ENCODE results near the gene SPATA31C2. TPM values are rescaled to one million over a fixed set of nuclear protein-coding genes. Genes with fewer than 3 reads are reported as not detected.
A peak's percentile ranks its signal among the peaks of the same experiment; 100 is the strongest.

The SPATA31C2 gene
- total RNA-seq, 4 donors from 2014 or later: not detected

- TF ChIP-seq EP300 (IDR thresholded peaks at IDR 0.05; ENCODE audit: low read depth) (no peak), CTCF (IDR thresholded peaks at IDR 0.05) (peak; percentile 49 to 75 (median 66))
- peak; percentile 57 for DNase-seq
- no peaks in the 10 kb centered on the region for H3K4me1 ChIP-seq
- no peaks in the 10 kb centered on the region for H3K9me3 ChIP-seq
- in situ Hi-C loops (cut with MboI; ENCODE audit: low pct_ligation_motif_present in 1 of 4, low pct_unique_long_range_greater_than_20kb in 1 of 4, low sequenced_read_pairs in 3 of 4) (loop anchor here in 1 of 4 donors (10.0 kb wide), 1 partner anchor 468 kb away; no protein-coding TSS in a partner anchor), intact Hi-C loops (cut with DNase I; ENCODE audit: low total_unique reads) (loop anchor here (10.0 kb wide), 1 partner anchor 468 kb away; no protein-coding TSS in a partner anchor)
- peaks cover 0 to 2% (median 0%) of the 10 kb centered on the region in 4 donors for H3K36me3 ChIP-seq
- WGBS, 2 donors (ENCODE audit: low coverage in 1 of 2): 5 to 14% methylated on average over 3 to 4 of the region's 4 CpGs
- no peak overlapping the region for H3K4me3 ChIP-seq
- peaks cover 12% of the 10 kb centered on the region for H3K27me3 ChIP-seq
- no peak overlapping the region for H3K27ac ChIP-seq
Observed at GRCh38 chr9:88106492-88106891, 31.8 kb downstream of the SPATA31C2 start.

DNA sequence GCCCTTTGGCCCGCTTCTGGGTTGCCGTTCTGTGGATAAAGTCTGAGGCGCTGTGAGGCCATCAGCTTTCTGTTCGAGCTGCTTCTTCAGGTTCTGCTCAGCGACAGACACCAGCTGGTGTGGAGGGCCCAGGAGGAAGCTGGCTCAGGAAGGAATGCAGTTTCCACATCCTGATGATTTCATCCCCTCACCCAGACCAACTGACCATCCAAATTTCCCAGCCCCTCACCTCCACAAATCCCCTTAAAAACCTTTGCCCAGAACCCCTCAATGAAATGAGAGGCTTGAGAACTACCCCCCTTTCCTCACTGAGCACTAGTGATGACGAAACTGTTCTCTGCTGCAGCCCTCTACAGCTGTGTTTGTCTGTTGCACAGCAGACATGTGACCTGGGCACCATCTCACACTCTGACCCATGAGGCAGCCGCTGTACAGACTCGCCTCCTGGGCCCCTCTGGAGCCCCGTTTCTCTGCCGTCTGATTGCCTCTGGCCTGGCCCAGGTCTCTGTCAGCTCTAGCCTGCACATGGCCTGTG is 45.4 kb downstream of the SPATA31C2 start:
- Histone ChIP-seq H3K4me1 (no peaks in the 10 kb centered on the region), H3K27me3 (no peaks in the 10 kb centered on the region), H3K9me3 (no peaks in the 10 kb centered on the region), H3K36me3 (no peaks in the 10 kb centered on the region), H3K4me3 (no peak overlapping the region), H3K27ac (peak overlapping the region; percentile 17 to 45 (median 33))
- intact Hi-C loops (cut with DNase I; ENCODE audit: low total_unique reads) (no loop called here), in situ Hi-C loops (cut with MboI; ENCODE audit: low pct_ligation_motif_present in 1 of 4, low pct_unique_long_range_greater_than_20kb in 1 of 4, low sequenced_read_pairs in 3 of 4) (loop anchor here in 1 of 4 donors (25.0 kb wide), 2 partner anchors 494 to 919 kb away; no protein-coding TSS in a partner anchor)
- TF ChIP-seq CTCF (IDR thresholded peaks at IDR 0.05) (no peak), EP300 (IDR thresholded peaks at IDR 0.05; ENCODE audit: low read depth) (no peak), POLR2AphosphoS5 (IDR thresholded peaks at IDR 0.05) (no peak), POLR2A (IDR thresholded peaks at IDR 0.05) (no peak)
- 60 to 65% methylated on average over 1 to 10 of the region's 10 CpGs for WGBS, 2 donors (ENCODE audit: low coverage in 1 of 2)
- no peak for DNase-seq

GRCh38 chr9:88090151-88090581 is 48.1 kb downstream of the SPATA31C2 start:
- TF ChIP-seq EP300 (IDR thresholded peaks at IDR 0.05; ENCODE audit: low read depth) (no peak), POLR2A (IDR thresholded peaks at IDR 0.05) (no peak), POLR2AphosphoS5 (IDR thresholded peaks at IDR 0.05) (no peak), CTCF (IDR thresholded peaks at IDR 0.05) (no peak)
- no peak for DNase-seq
- in situ Hi-C loops (cut with MboI; ENCODE audit: low pct_ligation_motif_present in 1 of 4, low pct_unique_long_range_greater_than_20kb in 1 of 4, low sequenced_read_pairs in 3 of 4) (loop anchor here in 1 of 4 donors (25.0 kb wide), 2 partner anchors 497 to 922 kb away; no protein-coding TSS in a partner anchor), intact Hi-C loops (cut with DNase I; ENCODE audit: low total_unique reads) (no loop called here)
- Histone ChIP-seq H3K9me3 (no peaks in the 10 kb centered on the region), H3K4me1 (no peaks in the 10 kb centered on the region), H3K27me3 (no peaks in the 10 kb centered on the region), H3K4me3 (no peak overlapping the region), H3K27ac (no peak overlapping the region), H3K36me3 (no peaks in the 10 kb centered on the region)
- 87 to 100% methylated on average over 2 to 4 of the region's 4 CpGs for WGBS, 2 donors (ENCODE audit: low coverage in 1 of 2)

DNA sequence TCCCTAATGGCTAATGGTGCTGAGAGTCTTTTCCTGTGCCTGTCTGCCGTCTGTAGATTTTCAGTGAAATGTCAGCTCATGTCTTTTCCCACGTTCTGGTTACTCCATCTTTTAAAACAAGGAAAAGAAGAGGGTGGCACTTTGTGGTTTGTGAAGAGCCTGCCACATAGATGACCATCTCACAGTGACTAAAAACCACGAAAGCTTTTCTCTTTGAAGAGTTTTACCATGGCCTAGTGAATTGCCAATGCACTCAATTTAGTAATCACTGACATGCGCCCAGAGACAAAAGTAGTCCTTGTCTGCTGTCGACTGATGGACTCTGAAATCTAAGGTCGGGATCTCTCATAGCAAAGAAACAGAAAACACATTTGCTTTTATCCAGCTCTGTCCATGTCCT is 50.4 kb downstream of the SPATA31C2 start:
- Histone ChIP-seq H3K27me3 (no peaks in the 10 kb centered on the region), H3K9me3 (no peaks in the 10 kb centered on the region), H3K36me3 (no peaks in the 10 kb centered on the region), H3K27ac (no peak overlapping the region), H3K4me1 (no peaks in the 10 kb centered on the region), H3K4me3 (no peak overlapping the region)
- TF ChIP-seq POLR2A (IDR thresholded peaks at IDR 0.05) (no peak), EP300 (IDR thresholded peaks at IDR 0.05; ENCODE audit: low read depth) (no peak), POLR2AphosphoS5 (IDR thresholded peaks at IDR 0.05) (no peak), CTCF (IDR thresholded peaks at IDR 0.05) (no peak)
- intact Hi-C loops (cut with DNase I; ENCODE audit: low total_unique reads) (no loop called here), in situ Hi-C loops (cut with MboI; ENCODE audit: low pct_ligation_motif_present in 1 of 4, low pct_unique_long_range_greater_than_20kb in 1 of 4, low sequenced_read_pairs in 3 of 4) (loop anchor here in 1 of 4 donors (25.0 kb wide), 2 partner anchors 499 to 924 kb away; no protein-coding TSS in a partner anchor)
- 58 to 72% methylated on average over 4 to 6 of the region's 6 CpGs for WGBS, 2 donors (ENCODE audit: low coverage in 1 of 2)
- no peak for DNase-seq

Measured in transverse colon (tissue), 4 donors.